BLaER1 treated with 17β-estradiol and CSF1 and Interleukin-3, amounts not matched to agents 10 nM and 100 nM (cell line): ENCODE measurements around the gene AAMDC.
"Not testable (repeated sequence)": the region's sequence is repeated elsewhere in the genome, so short reads cannot be mapped to it uniquely, and the experiment has no call there.

Experiments used
- H3K27ac ChIP-seq, 11 experiments: shearing (Covaris generic); formaldehyde crosslinking; 2 replicates each; pipeline ENCODE4 v1.8.1; 2022
- H3K27me3 ChIP-seq, 11 experiments: shearing (Covaris generic); formaldehyde crosslinking; 2 replicates each; pipeline ENCODE4 v1.8.1; 2022
- H3K36me3 ChIP-seq, 11 experiments: shearing (Covaris generic); formaldehyde crosslinking; 2 replicates each; pipeline ENCODE4 v1.8.1; 2022
- H3K4me1 ChIP-seq, 10 experiments: shearing (Covaris generic); formaldehyde crosslinking; 2 replicates each; pipeline ENCODE4 v1.8.1; 2022
- H3K4me2 ChIP-seq, 11 experiments: shearing (Covaris generic); formaldehyde crosslinking; 2 replicates each; pipeline ENCODE4 v1.8.1; 2022
- H3K4me3 ChIP-seq, 10 experiments: shearing (Covaris generic); formaldehyde crosslinking; 2 replicates each; pipeline ENCODE4 v1.8.1; 2022
- H3K9ac ChIP-seq, 11 experiments: shearing (Covaris generic); formaldehyde crosslinking; 2 replicates each; pipeline ENCODE4 v1.8.1; 2022
- H3K9me3 ChIP-seq, 11 experiments: shearing (Covaris generic); formaldehyde crosslinking; replicated peaks in 1 of 11; 2 replicates each; pipeline ENCODE4 v1.8.1; 2022
- H4K20me1 ChIP-seq, 11 experiments: shearing (Covaris generic); formaldehyde crosslinking; 2 replicates each; pipeline ENCODE4 v1.8.1; 2022
- Cebpa-rat ChIP-seq, 11 experiments: shearing (Covaris generic); IDR thresholded peaks; 2 replicates each; pipeline ENCODE4 v1.8.1; 2022

The AAMDC gene

GRCh38 chr11:77908835-77909234 is 87.9 kb downstream of the AAMDC start:
- Histone ChIP-seq H3K27ac (no peak overlapping the region), H3K36me3 (peaks cover 34 to 77% (median 50%) of the 10 kb centered on the region in 11 experiments), H3K4me2 (no peak overlapping the region), H3K27me3 (no peaks in the 10 kb centered on the region), H3K9me3 (no peaks in the 10 kb centered on the region), H3K4me3 (no peak overlapping the region), H4K20me1 (no peaks in the 10 kb centered on the region), H3K4me1 (no peaks in the 10 kb centered on the region), H3K9ac (no peak overlapping the region)
- TF ChIP-seq Cebpa-rat (IDR thresholded peaks at IDR 0.05), result no peak

- Histone ChIP-seq H3K4me3 (no peak overlapping the region), H4K20me1 (no peaks in the 10 kb centered on the region), H3K9ac (no peak overlapping the region), H3K27me3 (no peaks in the 10 kb centered on the region), H3K4me1 (no peaks in the 10 kb centered on the region), H3K27ac (no peak overlapping the region), H3K4me2 (no peak overlapping the region), H3K9me3 (no peaks in the 10 kb centered on the region), H3K36me3 (peaks cover 34 to 78% (median 49%) of the 10 kb centered on the region in 11 experiments)
- no peak for TF ChIP-seq Cebpa-rat (IDR thresholded peaks at IDR 0.05)
Measured at GRCh38 chr11:77909277-77909676, 88.3 kb downstream of the AAMDC start.

- H3K4me1 ChIP-seq, H3K4me2 ChIP-seq, H3K27ac ChIP-seq, H3K27me3 ChIP-seq, H4K20me1 ChIP-seq, H3K4me3 ChIP-seq, H3K9me3 ChIP-seq, H3K9ac ChIP-seq: not testable (repeated sequence)
- peaks cover 38 to 80% (median 53%) of the 10 kb centered on the region in 11 experiments for H3K36me3 ChIP-seq
Measured at GRCh38 chr11:77910828-77911227, 89.9 kb downstream of the AAMDC start.

- not testable (repeated sequence) for H3K4me3 ChIP-seq, H3K9ac ChIP-seq, H3K4me2 ChIP-seq, H3K27ac ChIP-seq, H4K20me1 ChIP-seq, H3K9me3 ChIP-seq, H3K27me3 ChIP-seq, H3K4me1 ChIP-seq
- peaks cover 33 to 72% (median 48%) of the 10 kb centered on the region in 11 experiments for H3K36me3 ChIP-seq
Measured at GRCh38 chr11:77913608-77914306, 92.8 kb downstream of the AAMDC start.

GRCh38 chr11:77914307-77914791 is 93.4 kb downstream of the AAMDC start:
- not testable (repeated sequence) for H3K9me3 ChIP-seq, H3K4me3 ChIP-seq, H3K4me1 ChIP-seq, H3K4me2 ChIP-seq, H3K9ac ChIP-seq, H3K27me3 ChIP-seq, H4K20me1 ChIP-seq, H3K27ac ChIP-seq
- H3K36me3 ChIP-seq, result peaks cover 27 to 72% (median 46%) of the 10 kb centered on the region in 11 experiments

- H3K4me2 ChIP-seq, H3K27ac ChIP-seq, H4K20me1 ChIP-seq, H3K27me3 ChIP-seq, H3K4me1 ChIP-seq, H3K9me3 ChIP-seq, H3K9ac ChIP-seq, H3K4me3 ChIP-seq: not testable (repeated sequence)
- peaks cover 21 to 76% (median 47%) of the 10 kb centered on the region in 11 experiments for H3K36me3 ChIP-seq
Measured at GRCh38 chr11:77917713-77918112, 96.8 kb downstream of the AAMDC start.
